PC-9 (cell line): ENCODE results near the gene TMEM132D. TPM values are rescaled to one million over a fixed set of nuclear protein-coding genes. Genes with fewer than 3 reads are reported as not detected.

Experiments
- BruUV-seq: library from RNA; stranded (reverse); fragments of 400-500 nt; replicated peaks from 2 replicates; lab custom pipeline; 2021; lab: Mats Ljungman, UMichigan
- CTCF ChIA-PET: fragments of 300-600 bp; sonication (Branson Sonifier 250); formaldehyde crosslinking; loops from one replicate; lab custom pipeline; 2022; ENCODE audit warnings: antibody characterized with exemption; lab: Charles Lee
- POLR2A ChIA-PET: fragments of 300-600 bp; sonication (Branson Sonifier 250); formaldehyde crosslinking; loops from one replicate; lab custom pipeline; 2022; ENCODE audit warnings: antibody characterized with exemption; ENCODE audit not compliant: unreplicated experiment; lab: Charles Lee
- DNase-seq, 2 experiments: peaks; one replicate each; pipeline versions ENCODE4 v3.0.0 to v3.0.0-alpha.2; 2015 to 2022; ENCODE audit warnings: mixed read lengths in 1 of 2
- H2AFZ ChIP-seq: fragments of 200-600 bp; sonication (generic); 2 replicates; pipeline ENCODE4 v1.8.1; 2017; ENCODE audit warnings: antibody characterized with exemption
- H3F3A ChIP-seq: fragments of 200-600 bp; sonication (generic); 2 replicates; pipeline ENCODE4 v1.8.1; 2017; ENCODE audit warnings: antibody characterized with exemption, mild to moderate bottlenecking, low read depth; ENCODE audit not compliant: insufficient read depth
- H3K27ac ChIP-seq: fragments of 200-600 bp; sonication (generic); 2 replicates; pipeline ENCODE4 v1.6.1; 2016; ENCODE audit warnings: mixed run types
- H3K27me3 ChIP-seq: fragments of 200-600 bp; sonication (generic); 2 replicates; pipeline ENCODE4 v1.6.1; 2016; ENCODE audit warnings: low read depth, mixed run types; ENCODE audit not compliant: insufficient read depth
- H3K36me3 ChIP-seq: fragments of 200-600 bp; sonication (generic); 2 replicates; pipeline ENCODE4 v1.6.1; 2016; ENCODE audit warnings: low read depth, mixed run types
- H3K4me1 ChIP-seq: fragments of 200-600 bp; sonication (generic); replicated peaks from 2 replicates; pipeline ENCODE4 v1.6.1; 2016; ENCODE audit warnings: mixed run types; ENCODE audit not compliant: insufficient read depth
- H3K4me2 ChIP-seq: fragments of 200-600 bp; sonication (generic); 2 replicates; pipeline ENCODE4 v1.6.1; 2017; ENCODE audit warnings: mixed run types
- H3K4me3 ChIP-seq: fragments of 200-600 bp; sonication (generic); 2 replicates; pipeline ENCODE4 v1.6.1; 2016; ENCODE audit warnings: mixed run types
- H3K79me2 ChIP-seq: fragments of 200-600 bp; sonication (generic); 2 replicates; pipeline ENCODE4 v1.6.1; 2017; ENCODE audit warnings: low read depth, mixed run types
- H3K9me2 ChIP-seq: fragments of 200-600 bp; sonication (generic); 2 replicates; pipeline ENCODE4 v1.8.1; 2017; ENCODE audit warnings: mild to moderate bottlenecking; ENCODE audit not compliant: insufficient read depth
- H3K9me3 ChIP-seq: fragments of 200-600 bp; sonication (generic); 2 replicates; pipeline ENCODE4 v1.8.1; 2016; ENCODE audit warnings: low read depth; ENCODE audit not compliant: insufficient read depth
- H4K20me1 ChIP-seq: fragments of 200-600 bp; sonication (generic); 2 replicates; pipeline ENCODE4 v1.8.1; 2017; ENCODE audit not compliant: insufficient read depth
- CTCF ChIP-seq: fragments of 200-600 bp; sonication (generic); conservative IDR thresholded peaks from 2 replicates; pipeline ENCODE4 v1.6.1; 2017; ENCODE audit warnings: mixed run types, antibody characterized with exemption, mild to moderate bottlenecking, moderate library complexity
- EZH2 ChIP-seq: fragments of 200-600 bp; sonication (generic); IDR thresholded peaks from 2 replicates; pipeline ENCODE4 v1.8.0; 2017; ENCODE audit warnings: antibody characterized with exemption, low read depth
- intact Hi-C: fragments of 100-400 bp; cut with micrococcal nuclease; formaldehyde crosslinking; loops from one replicate; pipeline ENCODE4 v1.10.0; 2022; ENCODE audit not compliant: unreplicated experiment
- total RNA-seq: library from RNA; stranded (reverse); gene quantifications from 2 replicates; pipeline ENCODE4 v1.2.3, GENCODE V29; 2021

The TMEM132D gene
- total RNA-seq, 1 experiment from 2014 or later: not detected

- DNase-seq: no peak
- Histone ChIP-seq H2AFZ (no peak overlapping the region), H3F3A (no peaks in the 10 kb centered on the region), H3K27me3 (no peaks in the 10 kb centered on the region), H3K9me2 (no peaks in the 10 kb centered on the region), H3K36me3 (no peaks in the 10 kb centered on the region), H3K4me2 (no peak overlapping the region), H4K20me1 (no peaks in the 10 kb centered on the region), H3K79me2 (no peaks in the 10 kb centered on the region), H3K4me1 (no peaks in the 10 kb centered on the region), H3K27ac (no peak overlapping the region), H3K9me3 (no peaks in the 10 kb centered on the region), H3K4me3 (no peak overlapping the region)
- no peak for TF ChIP-seq EZH2
- TF ChIP-seq CTCF: no peak
- CTCF ChIA-PET: interaction anchor here (0.6 kb wide), 1 partner anchor 329 kb away, joined by 3 read pairs; no protein-coding TSS in a partner anchor
- BruUV-seq: no TSS peak
- POLR2A ChIA-PET: no interaction called here
- intact Hi-C loops: no loop called here
Measured at GRCh38 chr12:129305851-129306250, 598.0 kb downstream of the TMEM132D start.

GRCh38 chr12:129304529-129304928 is 599.3 kb downstream of the TMEM132D start:
- H3K4me2 ChIP-seq: no peak overlapping the region
- intact Hi-C loops: no loop called here
- no peak overlapping the region for H3K4me3 ChIP-seq
- no TSS peak for BruUV-seq
- H3K36me3 ChIP-seq: no peaks in the 10 kb centered on the region
- no peak overlapping the region for H3K27ac ChIP-seq
- TF ChIP-seq CTCF: no peak
- TF ChIP-seq EZH2: no peak
- H3K4me1 ChIP-seq: no peaks in the 10 kb centered on the region
- no peaks in the 10 kb centered on the region for H3F3A ChIP-seq
- no peaks in the 10 kb centered on the region for H4K20me1 ChIP-seq
- H3K27me3 ChIP-seq: no peaks in the 10 kb centered on the region
- no peak for DNase-seq
- no peaks in the 10 kb centered on the region for H3K9me3 ChIP-seq
- POLR2A ChIA-PET: no interaction called here
- H2AFZ ChIP-seq: no peak overlapping the region
- CTCF ChIA-PET: no interaction called here
- H3K9me2 ChIP-seq: no peaks in the 10 kb centered on the region
- H3K79me2 ChIP-seq: no peaks in the 10 kb centered on the region

GRCh38 chr12:129300011-129300410 is 603.8 kb downstream of the TMEM132D start:
- H3K9me2 ChIP-seq: no peaks in the 10 kb centered on the region
- TF ChIP-seq EZH2 (no peak), CTCF (no peak)
- no peaks in the 10 kb centered on the region for H3K4me1 ChIP-seq
- no peaks in the 10 kb centered on the region for H3F3A ChIP-seq
- ChIA-PET POLR2A (no interaction called here), CTCF (no interaction called here)
- H3K9me3 ChIP-seq: 0 out of 2 replicates have a peak, but pooled peaks cover 3% of the 10 kb centered on the region
- no TSS peak for BruUV-seq
- no peak overlapping the region for H3K27ac ChIP-seq
- intact Hi-C loops: no loop called here
- H3K27me3 ChIP-seq: no peaks in the 10 kb centered on the region; the same call in 1 of the 2 replicates
- H3K79me2 ChIP-seq: no peaks in the 10 kb centered on the region
- H3K4me2 ChIP-seq: no peak overlapping the region
- H3K36me3 ChIP-seq: no peaks in the 10 kb centered on the region
- no peak overlapping the region for H2AFZ ChIP-seq
- no peak overlapping the region for H3K4me3 ChIP-seq
- no peak for DNase-seq
- no peaks in the 10 kb centered on the region for H4K20me1 ChIP-seq
